ENCODE measurements around the gene EDEM3.

GRCh38 chr1:184771190-184771691 lies 16.6 kb upstream of the EDEM3 start:
- TF ChIP-seq ARNT (IDR thresholded peaks at IDR 0.05) (no peak), FOXK2 (IDR thresholded peaks at IDR 0.05) (no peak), TARDBP (IDR thresholded peaks at IDR 0.05) (no peak), SUZ12 (IDR thresholded peaks at IDR 0.05) (no peak), FOXA1 (IDR thresholded peaks at IDR 0.05) (no peak), HDGF (IDR thresholded peaks at IDR 0.05; ENCODE audit: borderline replicate concordance) (no peak), ZNF384 (IDR thresholded peaks at IDR 0.05) (no peak), SP1 (IDR thresholded peaks at IDR 0.05) (no peak), FOXM1 (IDR thresholded peaks at IDR 0.05; ENCODE audit: borderline replicate concordance) (no peak)
